K562 (cell line): ENCODE data around the gene BBLN.
"Not testable (repeated sequence)": the region's sequence is repeated elsewhere in the genome, so short reads cannot be mapped to it uniquely, and the experiment has no call there.

ENCODE experiments used
- MAZ ChIP-seq, 2 experiments: fragments of 450-650 bp in 1 of 2; sonication (generic) in 1 of 2; formaldehyde crosslinking; IDR thresholded peaks in 1 of 2; conservative IDR thresholded peaks in 1 of 2; 2 replicates each; pipeline versions ENCODE4 v1.4.0 to v1.5.0; 2020; ENCODE audit warnings: mild to moderate bottlenecking in 1 of 2, missing genetic modification reagents in 1 of 2
- NFE2 ChIP-seq: IDR thresholded peaks from 2 replicates; pipeline ENCODE4 v1.6.1; 2014; ENCODE audit warnings: antibody characterized with exemption, low read depth
- PHB2 ChIP-seq: fragments of 450-650 bp; IDR thresholded peaks from 2 replicates; pipeline ENCODE4 v1.6.1; 2017; ENCODE audit warnings: low read depth
- TF ChIP-seq, protein P1 (sequence below): fragments of 450-650 bp; IDR thresholded peaks from 2 replicates; pipeline ENCODE4 v1.6.1; 2016; ENCODE audit warnings: mild to moderate bottlenecking, moderate library complexity

DNA sequence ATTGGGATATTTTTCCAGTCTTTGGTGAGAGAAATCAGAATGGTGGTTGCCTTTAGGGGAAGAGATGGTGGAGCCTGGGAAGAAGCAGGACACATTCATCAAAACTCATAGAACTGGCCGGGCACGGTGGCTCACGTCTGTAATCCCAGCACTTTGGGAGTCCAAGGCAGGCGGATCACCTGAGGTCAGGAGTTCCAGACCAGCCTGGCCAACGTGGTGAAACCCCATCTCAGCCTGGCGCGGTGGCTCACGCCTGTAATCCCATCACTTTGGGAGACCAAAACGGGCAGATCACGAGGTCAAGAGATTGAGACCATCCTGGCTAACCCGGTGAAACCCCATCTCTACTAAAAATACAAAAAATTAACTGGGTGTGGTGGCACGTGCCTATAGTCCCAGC lies 48.3 kb upstream of the BBLN start:
- TF ChIP-seq PHB2; MAZ (CRISPR knock-in tag; conservative IDR thresholded peaks at IDR 0.05 in 1 of 2, IDR thresholded peaks at IDR 0.05 in 1 of 2); NFE2: not testable (repeated sequence)
- TF ChIP-seq, protein P1, sequence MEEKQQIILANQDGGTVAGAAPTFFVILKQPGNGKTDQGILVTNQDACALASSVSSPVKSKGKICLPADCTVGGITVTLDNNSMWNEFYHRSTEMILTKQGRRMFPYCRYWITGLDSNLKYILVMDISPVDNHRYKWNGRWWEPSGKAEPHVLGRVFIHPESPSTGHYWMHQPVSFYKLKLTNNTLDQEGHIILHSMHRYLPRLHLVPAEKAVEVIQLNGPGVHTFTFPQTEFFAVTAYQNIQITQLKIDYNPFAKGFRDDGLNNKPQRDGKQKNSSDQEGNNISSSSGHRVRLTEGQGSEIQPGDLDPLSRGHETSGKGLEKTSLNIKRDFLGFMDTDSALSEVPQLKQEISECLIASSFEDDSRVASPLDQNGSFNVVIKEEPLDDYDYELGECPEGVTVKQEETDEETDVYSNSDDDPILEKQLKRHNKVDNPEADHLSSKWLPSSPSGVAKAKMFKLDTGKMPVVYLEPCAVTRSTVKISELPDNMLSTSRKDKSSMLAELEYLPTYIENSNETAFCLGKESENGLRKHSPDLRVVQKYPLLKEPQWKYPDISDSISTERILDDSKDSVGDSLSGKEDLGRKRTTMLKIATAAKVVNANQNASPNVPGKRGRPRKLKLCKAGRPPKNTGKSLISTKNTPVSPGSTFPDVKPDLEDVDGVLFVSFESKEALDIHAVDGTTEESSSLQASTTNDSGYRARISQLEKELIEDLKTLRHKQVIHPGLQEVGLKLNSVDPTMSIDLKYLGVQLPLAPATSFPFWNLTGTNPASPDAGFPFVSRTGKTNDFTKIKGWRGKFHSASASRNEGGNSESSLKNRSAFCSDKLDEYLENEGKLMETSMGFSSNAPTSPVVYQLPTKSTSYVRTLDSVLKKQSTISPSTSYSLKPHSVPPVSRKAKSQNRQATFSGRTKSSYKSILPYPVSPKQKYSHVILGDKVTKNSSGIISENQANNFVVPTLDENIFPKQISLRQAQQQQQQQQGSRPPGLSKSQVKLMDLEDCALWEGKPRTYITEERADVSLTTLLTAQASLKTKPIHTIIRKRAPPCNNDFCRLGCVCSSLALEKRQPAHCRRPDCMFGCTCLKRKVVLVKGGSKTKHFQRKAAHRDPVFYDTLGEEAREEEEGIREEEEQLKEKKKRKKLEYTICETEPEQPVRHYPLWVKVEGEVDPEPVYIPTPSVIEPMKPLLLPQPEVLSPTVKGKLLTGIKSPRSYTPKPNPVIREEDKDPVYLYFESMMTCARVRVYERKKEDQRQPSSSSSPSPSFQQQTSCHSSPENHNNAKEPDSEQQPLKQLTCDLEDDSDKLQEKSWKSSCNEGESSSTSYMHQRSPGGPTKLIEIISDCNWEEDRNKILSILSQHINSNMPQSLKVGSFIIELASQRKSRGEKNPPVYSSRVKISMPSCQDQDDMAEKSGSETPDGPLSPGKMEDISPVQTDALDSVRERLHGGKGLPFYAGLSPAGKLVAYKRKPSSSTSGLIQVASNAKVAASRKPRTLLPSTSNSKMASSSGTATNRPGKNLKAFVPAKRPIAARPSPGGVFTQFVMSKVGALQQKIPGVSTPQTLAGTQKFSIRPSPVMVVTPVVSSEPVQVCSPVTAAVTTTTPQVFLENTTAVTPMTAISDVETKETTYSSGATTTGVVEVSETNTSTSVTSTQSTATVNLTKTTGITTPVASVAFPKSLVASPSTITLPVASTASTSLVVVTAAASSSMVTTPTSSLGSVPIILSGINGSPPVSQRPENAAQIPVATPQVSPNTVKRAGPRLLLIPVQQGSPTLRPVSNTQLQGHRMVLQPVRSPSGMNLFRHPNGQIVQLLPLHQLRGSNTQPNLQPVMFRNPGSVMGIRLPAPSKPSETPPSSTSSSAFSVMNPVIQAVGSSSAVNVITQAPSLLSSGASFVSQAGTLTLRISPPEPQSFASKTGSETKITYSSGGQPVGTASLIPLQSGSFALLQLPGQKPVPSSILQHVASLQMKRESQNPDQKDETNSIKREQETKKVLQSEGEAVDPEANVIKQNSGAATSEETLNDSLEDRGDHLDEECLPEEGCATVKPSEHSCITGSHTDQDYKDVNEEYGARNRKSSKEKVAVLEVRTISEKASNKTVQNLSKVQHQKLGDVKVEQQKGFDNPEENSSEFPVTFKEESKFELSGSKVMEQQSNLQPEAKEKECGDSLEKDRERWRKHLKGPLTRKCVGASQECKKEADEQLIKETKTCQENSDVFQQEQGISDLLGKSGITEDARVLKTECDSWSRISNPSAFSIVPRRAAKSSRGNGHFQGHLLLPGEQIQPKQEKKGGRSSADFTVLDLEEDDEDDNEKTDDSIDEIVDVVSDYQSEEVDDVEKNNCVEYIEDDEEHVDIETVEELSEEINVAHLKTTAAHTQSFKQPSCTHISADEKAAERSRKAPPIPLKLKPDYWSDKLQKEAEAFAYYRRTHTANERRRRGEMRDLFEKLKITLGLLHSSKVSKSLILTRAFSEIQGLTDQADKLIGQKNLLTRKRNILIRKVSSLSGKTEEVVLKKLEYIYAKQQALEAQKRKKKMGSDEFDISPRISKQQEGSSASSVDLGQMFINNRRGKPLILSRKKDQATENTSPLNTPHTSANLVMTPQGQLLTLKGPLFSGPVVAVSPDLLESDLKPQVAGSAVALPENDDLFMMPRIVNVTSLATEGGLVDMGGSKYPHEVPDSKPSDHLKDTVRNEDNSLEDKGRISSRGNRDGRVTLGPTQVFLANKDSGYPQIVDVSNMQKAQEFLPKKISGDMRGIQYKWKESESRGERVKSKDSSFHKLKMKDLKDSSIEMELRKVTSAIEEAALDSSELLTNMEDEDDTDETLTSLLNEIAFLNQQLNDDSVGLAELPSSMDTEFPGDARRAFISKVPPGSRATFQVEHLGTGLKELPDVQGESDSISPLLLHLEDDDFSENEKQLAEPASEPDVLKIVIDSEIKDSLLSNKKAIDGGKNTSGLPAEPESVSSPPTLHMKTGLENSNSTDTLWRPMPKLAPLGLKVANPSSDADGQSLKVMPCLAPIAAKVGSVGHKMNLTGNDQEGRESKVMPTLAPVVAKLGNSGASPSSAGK: not testable (repeated sequence)
